GM21717 (cell line): Measurements from ENCODE around the gene SHB.

Experiments
- ATAC-seq: cut with Tn5 transposase; IDR thresholded peaks from one replicate; pipeline ENCODE4 v1.9.1; 2021; ENCODE audit warnings: mild to moderate bottlenecking, moderate library complexity; ENCODE audit not compliant: unreplicated experiment

The SHB gene

GRCh38 chr9:38010918-38011704, 57.9 kb downstream of the SHB start:
- ATAC-seq = no peak

- no peak for ATAC-seq
Observed at GRCh38 chr9:38009990-38010389, 59.0 kb downstream of the SHB start.

- no peak for ATAC-seq
Observed at GRCh38 chr9:38009035-38009501, 60.0 kb downstream of the SHB start.

- peak; percentile 83 for ATAC-seq
Observed at GRCh38 chr9:38008168-38009034, 60.6 kb downstream of the SHB start.

- ATAC-seq = no peak
Observed at GRCh38 chr9:38007016-38007415, 62.0 kb downstream of the SHB start.

GRCh38 chr9:38006163-38006562, 62.9 kb downstream of the SHB start:
- no peak for ATAC-seq

- ATAC-seq = no peak
Observed at GRCh38 chr9:38004809-38005560, 64.0 kb downstream of the SHB start.

GRCh38 chr9:38003946-38004808, 64.8 kb downstream of the SHB start:
- no peak for ATAC-seq

GRCh38 chr9:38003230-38003629, 65.8 kb downstream of the SHB start:
- ATAC-seq = no peak

GRCh38 chr9:38001430-38001829, 67.6 kb downstream of the SHB start:
- ATAC-seq = no peak

GRCh38 chr9:38000735-38001134, 68.3 kb downstream of the SHB start:
- ATAC-seq = no peak

- ATAC-seq = no peak
Observed at GRCh38 chr9:38000332-38000731, 68.7 kb downstream of the SHB start.

GRCh38 chr9:37999588-38000189, 69.3 kb downstream of the SHB start:
- ATAC-seq = no peak

GRCh38 chr9:37998881-37999587, 70.0 kb downstream of the SHB start:
- ATAC-seq = no peak

- ATAC-seq = no peak
Observed at GRCh38 chr9:37997636-37998374, 71.2 kb downstream of the SHB start.

GRCh38 chr9:37996819-37997217, 72.2 kb downstream of the SHB start:
- no peak for ATAC-seq

GRCh38 chr9:37995961-37996818, 72.8 kb downstream of the SHB start:
- ATAC-seq = no peak

GRCh38 chr9:37995348-37995737, 73.7 kb downstream of the SHB start:
- ATAC-seq = no peak
